ENCODE data around the gene PRKG1. TPM values are rescaled to one million over a fixed set of nuclear protein-coding genes. Genes with fewer than 3 reads are reported as not detected.

The PRKG1 gene
- total RNA-seq, 4 donors from 2014 or later = 17.1 to 36.4 (median 25.8) TPM

DNA sequence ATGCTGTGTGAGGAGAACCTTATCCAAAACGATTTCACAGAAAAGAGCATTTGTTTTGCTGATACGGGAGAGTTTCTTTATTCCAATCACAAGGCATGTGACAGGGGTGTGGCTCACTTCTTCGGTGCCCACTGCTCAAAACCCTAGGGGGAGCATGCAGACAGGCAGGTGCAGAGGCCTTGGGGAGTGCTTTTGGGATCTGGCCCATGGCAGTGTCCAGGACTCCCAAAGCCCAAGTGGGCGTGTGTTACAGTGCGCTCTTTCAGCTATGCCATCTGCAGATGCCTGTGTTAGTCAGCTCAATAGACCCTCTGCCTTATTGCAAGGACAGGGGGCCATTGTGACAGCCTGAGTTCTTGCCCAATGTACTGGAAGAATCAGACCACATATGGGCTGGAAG lies 530.3 kb downstream of the PRKG1 start:
- no peak for ATAC-seq (ENCODE audit: low FRiP score)
- no peak for DNase-seq (ENCODE audit: low spot score)

DNA sequence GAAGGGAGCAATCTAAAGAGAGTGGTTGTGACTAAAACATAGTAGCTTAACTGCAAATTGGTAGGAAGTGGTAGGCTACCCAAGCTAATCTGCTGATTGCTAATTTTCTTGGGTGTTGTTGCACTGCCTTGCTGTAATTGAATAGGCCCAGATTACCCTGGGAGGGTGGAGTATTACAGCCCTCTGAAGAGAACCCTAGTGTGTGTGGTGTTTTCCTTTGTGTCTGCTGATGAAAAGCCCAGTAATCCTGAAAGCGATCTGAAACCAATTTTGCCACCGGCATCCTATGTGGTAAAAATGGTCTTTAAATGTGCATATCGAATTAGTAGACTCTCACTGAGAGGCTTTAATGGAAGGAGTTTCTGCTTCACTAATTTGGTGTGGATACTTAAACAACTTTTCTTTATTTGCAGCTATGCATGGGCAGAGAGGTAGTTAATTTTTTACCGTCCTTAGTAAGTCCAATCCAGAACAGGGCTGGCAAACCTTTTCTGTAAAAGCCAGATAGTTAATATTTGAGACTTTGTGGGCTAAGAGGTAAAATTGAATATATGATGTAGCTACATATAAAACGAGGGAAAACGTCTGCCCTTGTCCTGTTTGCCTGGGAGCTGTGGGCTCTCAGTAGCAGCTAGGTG lies 532.7 kb downstream of the PRKG1 start:
- no peak for DNase-seq (ENCODE audit: low spot score)
- TF ChIP-seq, protein P1, sequence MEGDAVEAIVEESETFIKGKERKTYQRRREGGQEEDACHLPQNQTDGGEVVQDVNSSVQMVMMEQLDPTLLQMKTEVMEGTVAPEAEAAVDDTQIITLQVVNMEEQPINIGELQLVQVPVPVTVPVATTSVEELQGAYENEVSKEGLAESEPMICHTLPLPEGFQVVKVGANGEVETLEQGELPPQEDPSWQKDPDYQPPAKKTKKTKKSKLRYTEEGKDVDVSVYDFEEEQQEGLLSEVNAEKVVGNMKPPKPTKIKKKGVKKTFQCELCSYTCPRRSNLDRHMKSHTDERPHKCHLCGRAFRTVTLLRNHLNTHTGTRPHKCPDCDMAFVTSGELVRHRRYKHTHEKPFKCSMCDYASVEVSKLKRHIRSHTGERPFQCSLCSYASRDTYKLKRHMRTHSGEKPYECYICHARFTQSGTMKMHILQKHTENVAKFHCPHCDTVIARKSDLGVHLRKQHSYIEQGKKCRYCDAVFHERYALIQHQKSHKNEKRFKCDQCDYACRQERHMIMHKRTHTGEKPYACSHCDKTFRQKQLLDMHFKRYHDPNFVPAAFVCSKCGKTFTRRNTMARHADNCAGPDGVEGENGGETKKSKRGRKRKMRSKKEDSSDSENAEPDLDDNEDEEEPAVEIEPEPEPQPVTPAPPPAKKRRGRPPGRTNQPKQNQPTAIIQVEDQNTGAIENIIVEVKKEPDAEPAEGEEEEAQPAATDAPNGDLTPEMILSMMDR (IDR thresholded peaks at IDR 0.05) = no peak

More for the DNA sequence above, 530.3 kb downstream of the PRKG1 start:
- TF ChIP-seq, protein P1 (IDR thresholded peaks at IDR 0.05) = no peak

DNA sequence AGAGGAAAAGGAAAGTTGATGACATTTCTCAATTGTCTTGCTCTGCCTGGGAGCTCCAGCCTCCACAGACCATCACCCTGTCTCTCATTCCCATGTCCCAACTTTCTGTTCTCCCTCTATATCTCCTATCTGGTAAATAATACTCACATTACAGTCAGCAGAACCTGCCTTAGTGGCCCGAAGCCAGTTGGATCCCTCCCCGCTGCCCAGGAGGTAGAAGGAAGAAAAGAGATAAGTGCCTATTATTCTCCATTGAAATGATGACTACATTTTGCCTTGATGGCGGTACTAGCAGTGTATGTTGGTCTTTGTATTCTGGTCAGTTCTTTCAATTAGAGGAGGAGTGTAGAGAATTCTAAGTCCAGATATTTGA lies 533.2 kb downstream of the PRKG1 start:
- ATAC-seq (ENCODE audit: low FRiP score) (no peak), DNase-seq (ENCODE audit: low spot score) (no peak)
- TF ChIP-seq, protein P1 (IDR thresholded peaks at IDR 0.05) = no peak

More for the DNA sequence above, 532.7 kb downstream of the PRKG1 start:
- no peak for ATAC-seq (ENCODE audit: low FRiP score)

DNA sequence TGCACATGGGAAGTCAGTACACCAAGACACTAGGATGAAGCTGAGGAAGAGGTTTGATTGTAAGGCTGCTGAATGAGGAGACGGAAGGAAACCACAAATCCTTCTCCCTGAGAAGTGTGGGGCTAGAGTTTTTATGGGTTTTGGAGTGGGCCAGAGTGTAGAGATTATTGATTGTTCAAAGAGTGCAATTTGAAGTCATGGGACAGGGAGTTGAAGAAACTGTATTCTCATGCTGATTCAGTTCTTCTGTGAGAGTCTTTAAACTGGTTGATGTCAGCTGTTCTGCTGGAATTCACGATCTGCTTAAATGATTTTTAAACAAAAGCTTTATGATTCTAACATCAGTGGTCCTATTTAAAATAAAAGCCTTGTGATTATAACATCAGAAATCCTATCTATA lies 533.9 kb downstream of the PRKG1 start:
- TF ChIP-seq, protein P1 (IDR thresholded peaks at IDR 0.05) = no peak
- DNase-seq (ENCODE audit: low spot score) = no peak
- no peak for ATAC-seq (ENCODE audit: low FRiP score)

DNA sequence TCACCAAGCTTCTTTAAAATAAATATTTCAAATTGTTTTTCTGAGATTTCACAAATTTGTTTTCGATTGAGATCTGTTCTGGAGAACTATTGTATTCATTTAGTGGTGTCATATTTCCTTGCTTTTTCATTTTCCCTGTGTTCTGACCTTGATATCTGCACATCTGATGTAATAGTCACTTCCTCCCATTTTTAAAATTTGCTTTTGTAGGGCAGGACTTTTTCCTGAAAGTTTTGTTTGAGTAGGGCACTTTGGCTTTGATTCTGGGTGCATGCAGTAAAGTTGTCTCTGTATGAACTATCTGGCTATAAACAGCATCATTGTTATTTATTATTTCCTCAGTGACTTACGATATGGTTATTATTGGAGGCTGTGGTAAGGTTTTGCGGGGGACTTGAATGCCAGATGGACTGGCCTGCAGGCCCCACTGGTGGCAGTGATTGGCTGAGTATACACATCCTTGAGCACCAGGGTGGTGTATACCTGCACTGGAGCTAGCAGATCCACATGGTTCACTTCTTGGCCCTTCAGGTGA lies 541.5 kb downstream of the PRKG1 start:
- no peak for DNase-seq (ENCODE audit: low spot score)
- ATAC-seq (ENCODE audit: low FRiP score) = no peak
- TF ChIP-seq, protein P1 (IDR thresholded peaks at IDR 0.05) = no peak

DNA sequence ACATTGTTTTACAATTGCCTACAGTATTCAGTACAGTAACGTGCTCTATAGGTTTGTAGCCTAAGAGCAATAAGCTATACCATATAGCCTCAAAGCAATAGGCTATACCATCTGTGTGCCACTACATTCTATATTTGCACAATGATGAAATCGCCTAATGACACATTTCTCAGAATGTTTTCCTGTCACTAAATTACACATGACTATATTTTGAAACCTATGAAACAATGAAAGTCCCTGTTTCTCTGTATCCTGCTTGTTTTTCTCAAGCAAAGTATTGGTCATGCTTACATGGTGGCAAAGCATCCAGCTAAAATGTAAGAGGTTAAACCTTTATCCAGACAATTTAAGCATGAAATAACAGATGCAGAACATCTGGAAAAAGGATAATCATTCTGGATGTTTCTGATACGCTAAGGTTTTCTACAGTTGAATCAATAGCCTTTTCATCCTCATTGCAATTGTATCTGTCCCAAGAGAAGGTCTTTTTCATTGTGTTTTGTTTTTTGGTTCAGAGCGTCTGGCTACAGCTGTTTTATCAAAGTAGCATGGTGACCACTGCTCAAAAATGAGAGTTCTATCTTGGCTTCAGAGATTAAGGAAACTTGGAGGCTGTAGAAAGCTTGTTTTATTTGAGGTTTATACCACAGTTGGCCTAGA lies 543.4 kb downstream of the PRKG1 start:
- ATAC-seq (ENCODE audit: low FRiP score) = no peak

More for the DNA sequence above, 543.4 kb downstream of the PRKG1 start:
- TF ChIP-seq, protein P1 (IDR thresholded peaks at IDR 0.05) = no peak
- no peak for DNase-seq (ENCODE audit: low spot score)

All from omental fat pad (tissue), 4 donors.